ENCODE results near the gene CCM2. TPM values are rescaled to one million over a fixed set of nuclear protein-coding genes. Genes with fewer than 3 reads are reported as not detected.

The CCM2 gene
- total RNA-seq, 2 donors from 2014 or later = 30.0 to 83.6 TPM

DNA sequence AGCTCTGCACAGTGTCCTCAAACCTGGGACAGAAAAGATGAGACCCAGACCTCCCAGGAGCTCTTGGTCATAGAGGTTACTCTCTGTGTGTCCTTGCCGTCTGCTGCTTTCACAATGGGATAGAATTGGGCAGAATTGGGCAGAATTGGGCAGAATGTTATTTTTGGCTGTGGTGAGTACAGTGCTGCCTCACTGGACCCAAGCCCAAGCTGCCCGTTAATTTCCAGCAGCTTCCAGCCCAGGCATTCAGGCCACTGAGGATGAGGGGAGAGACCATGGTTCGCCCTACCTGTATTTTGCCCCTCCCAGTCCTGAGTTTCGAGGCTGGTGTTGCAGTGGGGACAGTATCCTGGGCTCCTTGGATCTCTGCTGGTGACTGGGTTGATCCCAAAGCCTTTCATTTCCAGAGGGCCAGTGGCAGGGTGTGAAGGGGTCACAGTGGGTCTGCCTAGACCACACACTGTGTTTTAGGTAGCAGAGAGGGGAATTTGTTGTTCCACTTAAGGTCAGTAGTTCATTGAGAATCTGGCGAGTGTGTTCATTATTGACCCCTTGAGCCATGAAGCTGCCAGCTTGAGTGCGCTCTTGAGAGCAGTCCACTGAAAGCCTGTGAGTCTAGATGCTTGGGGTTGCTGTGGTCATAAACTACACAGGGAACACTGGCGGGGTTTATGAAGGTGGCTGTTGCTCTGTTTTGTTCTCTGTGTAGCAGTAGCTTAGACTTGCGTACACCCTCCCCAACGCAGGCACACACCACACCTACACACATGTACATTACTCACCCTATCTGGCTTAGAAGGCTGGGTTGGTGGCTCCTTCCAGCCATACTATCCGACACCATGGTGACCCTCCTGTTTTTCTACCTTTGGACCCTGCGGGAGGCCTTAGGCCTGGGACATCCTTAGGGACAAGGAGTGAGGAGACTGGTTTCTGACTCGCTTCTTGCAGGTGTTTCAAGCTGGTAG is 65.3 kb downstream of the CCM2 start:
- intact Hi-C loops (cut with DNase I) = no loop called here
- Histone ChIP-seq H3K36me3 (no peaks in the 10 kb centered on the region), H3K27me3 (replicated peaks; ENCODE audit: insufficient read depth) (no peaks in the 10 kb centered on the region), H3K4me1 (replicated peaks) (no peaks in the 10 kb centered on the region), H3K27ac (no peak overlapping the region), H3K9me3 (no peaks in the 10 kb centered on the region), H3K4me3 (no peak overlapping the region)
- TF ChIP-seq, protein P1, sequence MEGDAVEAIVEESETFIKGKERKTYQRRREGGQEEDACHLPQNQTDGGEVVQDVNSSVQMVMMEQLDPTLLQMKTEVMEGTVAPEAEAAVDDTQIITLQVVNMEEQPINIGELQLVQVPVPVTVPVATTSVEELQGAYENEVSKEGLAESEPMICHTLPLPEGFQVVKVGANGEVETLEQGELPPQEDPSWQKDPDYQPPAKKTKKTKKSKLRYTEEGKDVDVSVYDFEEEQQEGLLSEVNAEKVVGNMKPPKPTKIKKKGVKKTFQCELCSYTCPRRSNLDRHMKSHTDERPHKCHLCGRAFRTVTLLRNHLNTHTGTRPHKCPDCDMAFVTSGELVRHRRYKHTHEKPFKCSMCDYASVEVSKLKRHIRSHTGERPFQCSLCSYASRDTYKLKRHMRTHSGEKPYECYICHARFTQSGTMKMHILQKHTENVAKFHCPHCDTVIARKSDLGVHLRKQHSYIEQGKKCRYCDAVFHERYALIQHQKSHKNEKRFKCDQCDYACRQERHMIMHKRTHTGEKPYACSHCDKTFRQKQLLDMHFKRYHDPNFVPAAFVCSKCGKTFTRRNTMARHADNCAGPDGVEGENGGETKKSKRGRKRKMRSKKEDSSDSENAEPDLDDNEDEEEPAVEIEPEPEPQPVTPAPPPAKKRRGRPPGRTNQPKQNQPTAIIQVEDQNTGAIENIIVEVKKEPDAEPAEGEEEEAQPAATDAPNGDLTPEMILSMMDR (IDR thresholded peaks at IDR 0.05) = no peak
- TF ChIP-seq POLR2AphosphoS5 (IDR thresholded peaks at IDR 0.05) = no peak
- 91% methylated on average over 12 of the region's 12 CpGs for WGBS
- DNase-seq (ENCODE audit: low spot score) = no peak

DNA sequence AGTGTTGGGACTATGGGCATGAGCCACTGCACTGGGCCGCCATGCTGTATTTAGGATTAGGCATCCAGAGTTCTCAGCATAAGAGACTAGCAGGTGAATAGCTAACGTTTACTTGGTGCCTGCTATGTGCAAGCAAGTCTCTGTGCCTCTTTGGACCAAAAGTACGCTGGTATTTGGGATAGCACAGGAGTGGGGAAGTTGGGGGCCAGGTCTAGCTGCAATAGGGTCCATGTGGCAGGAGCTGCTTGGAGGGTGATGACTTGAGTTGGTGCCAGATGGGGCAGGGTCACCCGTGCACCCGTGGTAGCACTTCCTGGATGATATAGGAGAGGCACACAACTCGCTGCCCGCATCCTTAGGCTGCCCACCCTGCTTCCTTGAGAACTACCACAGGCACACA is 66.4 kb downstream of the CCM2 start:
- Histone ChIP-seq H3K36me3 (no peaks in the 10 kb centered on the region), H3K27me3 (replicated peaks; ENCODE audit: insufficient read depth) (no peaks in the 10 kb centered on the region), H3K4me1 (replicated peaks) (no peaks in the 10 kb centered on the region), H3K27ac (no peak overlapping the region), H3K9me3 (no peaks in the 10 kb centered on the region), H3K4me3 (no peak overlapping the region)
- DNase-seq (ENCODE audit: low spot score) = no peak
- intact Hi-C loops (cut with DNase I) = no loop called here
- 88% methylated on average over 7 of the region's 7 CpGs for WGBS
- no peak for TF ChIP-seq POLR2A (IDR thresholded peaks at IDR 0.05)
- TF ChIP-seq POLR2AphosphoS5 (IDR thresholded peaks at IDR 0.05) = no peak
- TF ChIP-seq, protein P1 (IDR thresholded peaks at IDR 0.05) = no peak

DNA sequence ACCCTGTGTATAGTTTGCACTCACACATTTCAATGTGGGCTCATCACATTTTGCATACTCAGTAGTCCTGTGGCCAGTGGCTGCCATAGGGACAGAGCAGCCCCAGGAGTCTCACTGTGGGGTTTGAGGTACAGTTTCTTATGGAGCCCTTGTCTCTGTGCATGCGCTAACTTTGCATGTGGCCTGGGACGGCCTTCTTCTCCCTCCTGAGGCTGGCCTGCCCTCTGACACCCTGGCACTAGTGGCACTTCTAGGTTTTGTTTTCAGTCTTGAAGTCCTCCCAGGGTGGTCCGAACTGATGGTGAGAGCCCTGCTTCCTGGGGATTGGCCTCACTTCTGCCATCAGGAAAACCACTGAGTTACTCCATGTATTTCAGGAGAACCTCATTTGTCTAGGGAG is 67.6 kb downstream of the CCM2 start:
- no peak for DNase-seq (ENCODE audit: low spot score)
- Histone ChIP-seq H3K27ac (no peak overlapping the region), H3K4me1 (replicated peaks) (no peaks in the 10 kb centered on the region), H3K4me3 (no peak overlapping the region), H3K36me3 (peaks cover 0 to 2% of the 10 kb centered on the region in 2 donors), H3K9me3 (no peaks in the 10 kb centered on the region), H3K27me3 (replicated peaks; ENCODE audit: insufficient read depth) (no peaks in the 10 kb centered on the region)
- 96% methylated on average over 3 of the region's 3 CpGs for WGBS
- intact Hi-C loops (cut with DNase I) = no loop called here
- TF ChIP-seq POLR2A (IDR thresholded peaks at IDR 0.05) (no peak), POLR2AphosphoS5 (IDR thresholded peaks at IDR 0.05) (no peak)
- TF ChIP-seq, protein P1 (IDR thresholded peaks at IDR 0.05) = no peak

DNA sequence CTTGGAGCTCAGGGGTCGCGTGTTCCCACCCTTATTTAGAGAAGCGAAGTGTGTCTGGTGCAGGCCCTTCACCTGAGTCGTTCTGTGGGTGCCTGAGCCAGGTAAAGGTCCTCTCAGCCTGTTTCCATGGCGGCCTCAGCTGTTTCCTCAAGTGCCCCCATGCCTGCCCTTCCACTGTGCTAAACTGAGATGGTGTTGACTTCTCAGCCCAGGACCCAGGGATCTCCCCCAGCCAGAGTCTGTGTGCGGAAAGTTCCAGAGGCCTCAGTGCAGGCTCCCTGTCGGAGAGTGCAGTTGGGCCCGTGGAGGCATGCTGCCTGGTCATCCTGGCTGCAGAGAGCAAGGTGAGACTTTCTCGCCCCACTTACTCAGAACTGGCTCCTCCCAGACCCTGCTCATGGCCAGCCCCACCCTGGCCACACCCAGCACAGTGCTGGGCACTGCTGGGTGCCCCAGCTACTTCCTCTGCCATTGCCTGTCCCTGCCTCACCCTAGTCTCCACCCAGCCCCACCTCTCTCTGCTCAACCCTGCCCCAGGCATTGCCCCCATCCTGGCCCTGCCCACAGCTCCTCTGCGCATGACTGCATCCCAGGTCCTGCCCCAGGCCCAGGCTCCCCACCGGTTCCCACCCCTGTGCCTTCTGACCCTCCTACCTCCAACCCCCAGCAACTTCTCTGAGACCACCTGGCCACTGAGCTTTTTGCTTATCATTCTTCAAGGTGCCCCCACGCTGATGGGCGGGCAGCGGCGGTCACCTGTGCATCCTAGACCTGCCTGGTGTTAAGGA is 68.4 kb downstream of the CCM2 start:
- WGBS = 91% methylated on average over 15 of the region's 15 CpGs
- H3K9me3 ChIP-seq = no peaks in the 10 kb centered on the region
- H3K4me1 ChIP-seq (replicated peaks) = no peaks in the 10 kb centered on the region
- peaks cover 0 to 3% of the 10 kb centered on the region in 2 donors for H3K36me3 ChIP-seq
- TF ChIP-seq POLR2AphosphoS5 (IDR thresholded peaks at IDR 0.05) = no peak
- no peak for TF ChIP-seq POLR2A (IDR thresholded peaks at IDR 0.05)
- TF ChIP-seq, protein P1 (IDR thresholded peaks at IDR 0.05) = no peak
- H3K4me3 ChIP-seq = no peak overlapping the region
- H3K27ac ChIP-seq = no peak overlapping the region
- intact Hi-C loops (cut with DNase I) = no loop called here
- DNase-seq (ENCODE audit: low spot score) = no peak
- H3K27me3 ChIP-seq (replicated peaks; ENCODE audit: insufficient read depth) = no peaks in the 10 kb centered on the region

All from prostate gland (tissue), 2 donors.